ENCODE data around the gene TNS1. TPM values are rescaled to one million over a fixed set of nuclear protein-coding genes. Genes with fewer than 3 reads are reported as not detected.

The TNS1 gene
- total RNA-seq, 1 experiment from 2014 or later: 3.4 TPM

DNA sequence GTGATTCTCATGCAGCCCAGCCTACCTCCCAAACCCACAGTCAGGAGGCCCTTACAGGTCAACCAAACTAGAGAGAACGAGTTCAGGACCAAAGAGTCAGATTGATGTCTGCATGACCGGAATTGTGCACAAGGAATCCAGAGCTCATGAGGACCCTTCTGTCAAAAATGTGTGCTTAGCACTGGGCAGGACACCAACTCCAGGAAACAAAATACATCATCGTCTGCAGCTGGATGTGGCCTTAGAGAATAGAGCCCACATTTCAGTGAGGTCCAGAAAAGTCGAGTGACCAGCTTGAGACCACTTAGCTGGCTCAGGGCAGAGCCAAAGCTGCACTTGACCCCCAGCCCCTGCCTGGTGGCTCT lies 3.2 kb downstream of the TNS1 start:
- Histone ChIP-seq H2BK5ac (ENCODE audit: insufficient read length, low read length) (no peak overlapping the region), H3K27ac (ENCODE audit: insufficient read length, low read depth, low read length) (no peak overlapping the region), H4K91ac (ENCODE audit: insufficient read length, low read depth, low read length) (no peak overlapping the region), H3K4ac (ENCODE audit: low read depth, low read length) (no peak overlapping the region), H2AFZ (ENCODE audit: low read length) (no peak overlapping the region), H2BK120ac (ENCODE audit: low read depth, low read length, poor library complexity, severe bottlenecking) (no peak overlapping the region), H3T11ph (ENCODE audit: low read length) (no peak overlapping the region), H2BK12ac (ENCODE audit: insufficient read length, low read depth, low read length) (no peak overlapping the region), H2BK15ac (ENCODE audit: low read depth, low read length) (no peak overlapping the region), H3K14ac (ENCODE audit: insufficient read depth, low read length) (no peak overlapping the region), H3K4me2 (ENCODE audit: insufficient read depth, insufficient read length, low read length) (no peak overlapping the region), H4K8ac (replicated peaks; ENCODE audit: insufficient read length, low read depth, low read length) (no peak overlapping the region), H4K5ac (ENCODE audit: insufficient read length, low read depth, low read length) (no peak overlapping the region), H3K56ac (ENCODE audit: insufficient read length, low read depth, low read length) (no peak overlapping the region), H3K9ac (ENCODE audit: extremely low read depth, insufficient read length, low read length) (no peak overlapping the region), H3K27me3 (ENCODE audit: insufficient read depth, low read length) (no peaks in the 10 kb centered on the region), H3K23me2 (ENCODE audit: insufficient read length, low read depth, low read length, poor library complexity, severe bottlenecking) (no peaks in the 10 kb centered on the region), H2AK5ac (ENCODE audit: insufficient read length, low read length) (no peak overlapping the region), H3K18ac (ENCODE audit: insufficient read length, low read depth, low read length) (no peak overlapping the region), H4K20me1 (ENCODE audit: control insufficient read depth, insufficient read depth, insufficient read length) (no peaks in the 10 kb centered on the region), H3K23ac (ENCODE audit: insufficient read length, low read depth, low read length) (no peak overlapping the region), H3K4me1 (ENCODE audit: insufficient read depth, low read length) (0 out of 2 replicates have a peak, but pooled peaks cover 2% of the 10 kb centered on the region), H3K79me1 (ENCODE audit: insufficient read depth, low read depth, low read length, poor library complexity, severe bottlenecking) (no peaks in the 10 kb centered on the region), H3K9me3 (ENCODE audit: control insufficient read depth, low read depth, low read length) (no peaks in the 10 kb centered on the region), H2BK20ac (ENCODE audit: low read depth, low read length, poor library complexity, severe bottlenecking) (no peak overlapping the region), H3K79me2 (ENCODE audit: insufficient read depth, low read length) (no peaks in the 10 kb centered on the region)
- Mint-ChIP-seq H3K27me3 (ENCODE audit: low read depth) (peaks cover 29% of the 10 kb centered on the region), H3K4me1 (peaks cover 21 to 44% of the 10 kb centered on the region in 2 experiments), H3K4me3 (no peak overlapping the region), H3K36me3 (ENCODE audit: insufficient read depth in 1 of 3, low read depth in 3 of 3) (no peaks in the 10 kb centered on the region), H3K9me3 (no peaks in the 10 kb centered on the region), H3K27ac (no peak overlapping the region)
- TF ChIP-seq, protein P1, sequence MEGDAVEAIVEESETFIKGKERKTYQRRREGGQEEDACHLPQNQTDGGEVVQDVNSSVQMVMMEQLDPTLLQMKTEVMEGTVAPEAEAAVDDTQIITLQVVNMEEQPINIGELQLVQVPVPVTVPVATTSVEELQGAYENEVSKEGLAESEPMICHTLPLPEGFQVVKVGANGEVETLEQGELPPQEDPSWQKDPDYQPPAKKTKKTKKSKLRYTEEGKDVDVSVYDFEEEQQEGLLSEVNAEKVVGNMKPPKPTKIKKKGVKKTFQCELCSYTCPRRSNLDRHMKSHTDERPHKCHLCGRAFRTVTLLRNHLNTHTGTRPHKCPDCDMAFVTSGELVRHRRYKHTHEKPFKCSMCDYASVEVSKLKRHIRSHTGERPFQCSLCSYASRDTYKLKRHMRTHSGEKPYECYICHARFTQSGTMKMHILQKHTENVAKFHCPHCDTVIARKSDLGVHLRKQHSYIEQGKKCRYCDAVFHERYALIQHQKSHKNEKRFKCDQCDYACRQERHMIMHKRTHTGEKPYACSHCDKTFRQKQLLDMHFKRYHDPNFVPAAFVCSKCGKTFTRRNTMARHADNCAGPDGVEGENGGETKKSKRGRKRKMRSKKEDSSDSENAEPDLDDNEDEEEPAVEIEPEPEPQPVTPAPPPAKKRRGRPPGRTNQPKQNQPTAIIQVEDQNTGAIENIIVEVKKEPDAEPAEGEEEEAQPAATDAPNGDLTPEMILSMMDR (conservative IDR thresholded peaks at IDR 0.05): no peak
- no CpG with 5 or more reads among the region's 4 CpGs for WGBS (ENCODE audit: extremely low coverage, insufficient read length, low lambda C conversion rate)
- no peak for DNase-seq
